Duodenal mucosa (tissue), 2 donors: ENCODE data around the gene ICAM4.

ENCODE experiments used
- H3K27ac ChIP-seq: one replicate; pipeline ENCODE4 v1.7.0; 2013; ENCODE audit warnings: low read depth, low read length
- H3K27me3 ChIP-seq, 2 donors: one replicate each; pipeline ENCODE4 v1.7.0; 2013; ENCODE audit warnings: low read length in 2 of 2, control low read depth in 1 of 2; ENCODE audit not compliant: insufficient read depth in 2 of 2, control insufficient read depth in 1 of 2
- H3K36me3 ChIP-seq, 2 donors: one replicate each; pipeline ENCODE4 v1.7.0; 2013; ENCODE audit warnings: low read length in 2 of 2, control low read depth in 1 of 2; ENCODE audit not compliant: insufficient read depth in 2 of 2, control insufficient read depth in 1 of 2
- H3K4me1 ChIP-seq, 2 donors: one replicate each; pipeline ENCODE4 v1.7.0; 2013; ENCODE audit warnings: low read length in 2 of 2, control low read depth in 1 of 2; ENCODE audit not compliant: insufficient read depth in 2 of 2, control insufficient read depth in 1 of 2
- H3K4me3 ChIP-seq, 2 donors: one replicate each; pipeline ENCODE4 v1.7.0; 2013; ENCODE audit warnings: low read length in 2 of 2, low read depth in 1 of 2
- H3K9ac ChIP-seq, 2 donors: one replicate each; pipeline ENCODE4 v1.7.0; 2013; ENCODE audit warnings: low read length in 2 of 2, low read depth in 1 of 2
- H3K9me3 ChIP-seq, 2 donors: one replicate each; pipeline ENCODE4 v1.7.0; 2013; ENCODE audit warnings: low read length in 2 of 2, control low read depth in 1 of 2; ENCODE audit not compliant: control insufficient read depth in 1 of 2

ICAM4 gene

DNA sequence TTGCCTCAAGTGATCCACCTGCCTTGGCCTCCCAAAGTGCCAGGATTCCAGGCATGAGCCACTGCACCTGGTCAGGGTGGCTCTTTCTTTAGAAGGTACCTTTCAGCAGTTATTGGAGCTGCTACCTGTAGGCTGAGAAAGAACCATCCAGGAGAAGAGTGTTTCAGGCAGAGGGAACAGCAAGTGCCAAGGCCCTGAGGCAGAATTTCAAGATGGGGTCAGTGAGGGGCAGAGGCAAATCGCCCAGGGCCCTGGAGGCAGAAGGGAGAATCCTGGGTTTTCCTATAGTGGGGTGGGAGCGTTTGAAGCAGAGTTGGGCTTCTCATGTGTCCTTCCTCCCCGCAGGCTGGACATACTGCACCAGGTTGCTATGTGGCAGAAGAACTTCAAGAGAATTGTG, 32.5 kb upstream of the ICAM4 start:
- Histone ChIP-seq H3K36me3 (peaks cover 22 to 42% of the 10 kb centered on the region in 2 donors), H3K9me3 (no peaks in the 10 kb centered on the region), H3K27me3 (no peaks in the 10 kb centered on the region), H3K4me3 (no peak overlapping the region), H3K27ac (no peak overlapping the region), H3K9ac (no peak overlapping the region), H3K4me1 (peaks cover 10 to 14% of the 10 kb centered on the region in 2 donors)

GRCh38 chr19:10255358-10255757, 31.4 kb upstream of the ICAM4 start:
- H3K4me1 ChIP-seq, result peaks cover 15 to 18% of the 10 kb centered on the region in 2 donors
- no peaks in the 10 kb centered on the region for H3K9me3 ChIP-seq
- H3K4me3 ChIP-seq, result no peak overlapping the region
- H3K27me3 ChIP-seq, result no peaks in the 10 kb centered on the region
- peaks cover 22 to 50% of the 10 kb centered on the region in 2 donors for H3K36me3 ChIP-seq
- H3K9ac ChIP-seq, result no peak overlapping the region
- no peak overlapping the region for H3K27ac ChIP-seq

GRCh38 chr19:10256551-10256950, 30.2 kb upstream of the ICAM4 start:
- H3K9ac ChIP-seq, result no peak overlapping the region
- peaks cover 22 to 50% of the 10 kb centered on the region in 2 donors for H3K36me3 ChIP-seq
- H3K27ac ChIP-seq, result no peak overlapping the region

GRCh38 chr19:10256970-10257615, 29.7 kb upstream of the ICAM4 start:
- peaks cover 22 to 50% of the 10 kb centered on the region in 2 donors for H3K36me3 ChIP-seq

More at GRCh38 chr19:10256551-10256950, 30.2 kb upstream of the ICAM4 start:
- Histone ChIP-seq H3K4me1 (peaks cover 12 to 13% of the 10 kb centered on the region in 2 donors), H3K9me3 (no peaks in the 10 kb centered on the region), H3K27me3 (no peaks in the 10 kb centered on the region), H3K4me3 (no peak overlapping the region)

DNA sequence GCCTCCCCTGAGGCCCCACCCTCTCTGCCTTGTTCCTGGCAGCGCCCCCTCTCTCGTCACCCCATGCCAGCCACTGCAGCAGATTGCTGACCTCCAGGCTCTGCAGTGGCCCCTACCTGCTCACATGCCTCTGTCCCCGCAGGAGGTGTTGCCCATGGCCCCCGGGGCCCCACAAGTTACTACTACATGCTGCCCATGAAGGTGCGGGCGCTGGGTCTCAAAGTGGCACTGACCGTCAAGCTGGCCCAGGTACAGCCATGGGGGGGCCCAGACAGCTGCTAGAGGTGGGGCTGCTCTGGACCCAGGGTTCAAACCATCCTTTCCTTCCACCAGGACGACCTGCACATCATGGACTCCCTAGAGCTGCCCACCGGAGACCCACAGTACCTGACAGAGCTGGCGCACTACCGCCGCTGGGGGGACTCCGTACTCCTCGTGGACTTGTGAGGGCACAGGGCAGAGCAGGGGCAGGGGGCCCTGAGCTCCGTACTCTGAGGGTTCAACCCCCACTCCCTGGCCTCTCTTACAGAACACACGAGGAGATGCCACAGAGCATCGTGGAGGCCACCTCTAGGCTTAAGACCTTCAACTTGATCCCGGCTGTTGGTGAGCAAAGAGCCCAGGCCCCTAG, 28.6 kb upstream of the ICAM4 start:
- Histone ChIP-seq H3K4me1 (peaks cover 5 to 6% of the 10 kb centered on the region in 2 donors), H3K9me3 (no peaks in the 10 kb centered on the region), H3K4me3 (no peak overlapping the region), H3K9ac (no peak overlapping the region), H3K36me3 (peaks cover 22 to 50% of the 10 kb centered on the region in 2 donors), H3K27me3 (no peaks in the 10 kb centered on the region), H3K27ac (no peak overlapping the region)

More at GRCh38 chr19:10256970-10257615, 29.7 kb upstream of the ICAM4 start:
- Histone ChIP-seq H3K27ac (no peak overlapping the region), H3K9me3 (no peaks in the 10 kb centered on the region), H3K4me1 (peaks cover 12 to 13% of the 10 kb centered on the region in 2 donors), H3K9ac (no peak overlapping the region), H3K27me3 (no peaks in the 10 kb centered on the region), H3K4me3 (no peak overlapping the region)

GRCh38 chr19:10259162-10259905, 27.4 kb upstream of the ICAM4 start:
- Histone ChIP-seq H3K9ac (no peak overlapping the region), H3K4me1 (peaks cover 5 to 6% of the 10 kb centered on the region in 2 donors), H3K27me3 (no peaks in the 10 kb centered on the region), H3K27ac (no peak overlapping the region), H3K36me3 (peaks cover 20 to 44% of the 10 kb centered on the region in 2 donors), H3K4me3 (no peak overlapping the region), H3K9me3 (no peaks in the 10 kb centered on the region)

GRCh38 chr19:10260141-10260584, 26.6 kb upstream of the ICAM4 start:
- Histone ChIP-seq H3K36me3 (peaks cover 16 to 38% of the 10 kb centered on the region in 2 donors), H3K27me3 (no peaks in the 10 kb centered on the region), H3K9me3 (no peaks in the 10 kb centered on the region), H3K4me1 (peaks cover 5 to 6% of the 10 kb centered on the region in 2 donors), H3K9ac (no peak overlapping the region), H3K4me3 (no peak overlapping the region), H3K27ac (no peak overlapping the region)

GRCh38 chr19:10262771-10263170, 24.0 kb upstream of the ICAM4 start:
- H3K9me3 ChIP-seq, result no peaks in the 10 kb centered on the region
- no peak overlapping the region for H3K9ac ChIP-seq
- H3K27ac ChIP-seq, result no peak overlapping the region
- peaks cover 5 to 6% of the 10 kb centered on the region in 2 donors for H3K4me1 ChIP-seq
- H3K36me3 ChIP-seq, result peaks cover 8 to 21% of the 10 kb centered on the region in 2 donors
- no peaks in the 10 kb centered on the region for H3K27me3 ChIP-seq
- no peak overlapping the region for H3K4me3 ChIP-seq

DNA sequence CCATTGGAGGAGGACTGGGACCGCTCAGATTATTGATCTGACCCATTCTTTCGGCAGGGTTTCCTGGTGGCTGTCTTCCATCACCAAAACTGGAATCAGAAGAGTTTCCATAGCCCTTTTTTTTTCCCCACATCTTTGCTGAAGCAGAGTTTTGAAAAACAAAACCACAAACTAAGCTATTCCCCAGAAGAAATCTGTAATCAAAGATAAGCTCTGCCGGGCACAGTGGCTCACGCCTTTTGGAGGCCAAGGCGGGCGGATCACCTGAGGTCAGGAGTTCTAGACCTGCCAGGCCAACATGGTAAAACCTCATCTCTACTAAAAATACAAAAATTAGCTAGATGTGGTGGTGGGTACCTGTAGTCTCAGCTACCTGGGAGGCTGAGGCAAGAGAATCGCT, 20.0 kb upstream of the ICAM4 start:
- no peak overlapping the region for H3K4me3 ChIP-seq
- no peak overlapping the region for H3K9ac ChIP-seq
- peaks cover 9 to 16% of the 10 kb centered on the region in 2 donors for H3K27me3 ChIP-seq
- H3K9me3 ChIP-seq, result no peaks in the 10 kb centered on the region
- H3K4me1 ChIP-seq, result peaks cover 11 to 15% of the 10 kb centered on the region in 2 donors
- H3K27ac ChIP-seq, result no peak overlapping the region
- no peaks in the 10 kb centered on the region for H3K36me3 ChIP-seq

DNA sequence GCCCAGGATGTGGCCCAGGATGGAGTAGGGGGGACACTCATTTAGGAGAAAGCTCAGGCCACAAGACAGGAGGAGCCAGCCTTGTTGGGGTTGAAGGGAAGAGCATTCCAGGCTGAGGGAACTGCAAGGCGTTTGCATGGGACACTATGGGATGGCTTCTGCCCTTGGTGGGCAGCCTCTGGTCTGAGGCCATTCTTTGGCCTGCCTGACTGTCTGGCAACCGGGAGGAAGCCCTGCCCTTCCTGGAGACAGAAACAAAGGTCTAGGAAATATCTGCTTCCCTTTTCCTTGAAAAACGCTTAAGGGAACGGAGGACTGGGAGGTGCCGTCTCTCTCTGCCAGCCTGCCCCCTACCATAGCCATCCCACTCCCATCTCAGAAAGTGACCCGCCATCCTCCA, 18.7 kb upstream of the ICAM4 start:
- Histone ChIP-seq H3K4me1 (peaks cover 11 to 19% of the 10 kb centered on the region in 2 donors), H3K36me3 (no peaks in the 10 kb centered on the region), H3K9ac (no peak overlapping the region), H3K27me3 (peaks cover 9 to 16% of the 10 kb centered on the region in 2 donors), H3K4me3 (no peak overlapping the region), H3K9me3 (no peaks in the 10 kb centered on the region), H3K27ac (peak overlapping the region; percentile 10)
